SK-N-MC (cell line): ENCODE data around the gene NYNRIN.

Experiments
- EZH2 ChIP-seq: fragments of 200-600 bp; sonication (generic); IDR thresholded peaks from one replicate; pipeline ENCODE4 v1.6.1; 2017; ENCODE audit warnings: antibody characterized with exemption
- FOXP2 ChIP-seq: optimal IDR thresholded peaks from 2 replicates; pipeline ENCODE3; 2011; ENCODE audit warnings: mild to moderate bottlenecking, moderate library complexity; ENCODE audit not compliant: insufficient read depth; ENCODE audit errors: extremely low read length, control extremely low read depth
- POLR2AphosphoS5 ChIP-seq: IDR thresholded peaks from 2 replicates; pipeline ENCODE4 v1.6.1; 2012; ENCODE audit warnings: mild to moderate bottlenecking, low read depth, low read length, borderline replicate concordance

- TF ChIP-seq POLR2AphosphoS5 (no peak), EZH2 (no peak), FOXP2 (no peak)
Measured at GRCh38 chr14:24416254-24416931, 17.6 kb downstream of the NYNRIN start.
